GM21515 (cell line): Measurements from ENCODE around the gene SHC2.
"Not testable (repeated sequence)": the region's sequence is repeated elsewhere in the genome, so short reads cannot be mapped to it uniquely, and the experiment has no call there.

Experiments used
- ATAC-seq: cut with Tn5 transposase; IDR thresholded peaks from one replicate; pipeline ENCODE4 v1.9.1; 2021; ENCODE audit not compliant: unreplicated experiment

SHC2 gene

GRCh38 chr19:493391-494170, 32.7 kb upstream of the SHC2 start:
- no peak for ATAC-seq

- no peak for ATAC-seq
These were observed 31.3 kb upstream of the SHC2 start for GRCh38 chr19:492091-492531.

- ATAC-seq: no peak
These were observed 30.4 kb upstream of the SHC2 start for GRCh38 chr19:491146-491741.

- peak; percentile 6 for ATAC-seq
These were observed 28.8 kb upstream of the SHC2 start for GRCh38 chr19:489418-490196.

GRCh38 chr19:488505-489417, 27.9 kb upstream of the SHC2 start:
- ATAC-seq: peak; percentile 77

GRCh38 chr19:485583-486236, 24.9 kb upstream of the SHC2 start:
- no peak for ATAC-seq

GRCh38 chr19:485077-485476, 24.2 kb upstream of the SHC2 start:
- no peak for ATAC-seq

- ATAC-seq: no peak
These were observed 23.7 kb upstream of the SHC2 start for GRCh38 chr19:484494-484893.

GRCh38 chr19:483332-484072, 22.7 kb upstream of the SHC2 start:
- no peak for ATAC-seq

GRCh38 chr19:482186-483041, 21.6 kb upstream of the SHC2 start:
- ATAC-seq: no peak

GRCh38 chr19:481100-481499, 20.3 kb upstream of the SHC2 start:
- not testable (repeated sequence) for ATAC-seq

GRCh38 chr19:480016-480855, 19.4 kb upstream of the SHC2 start:
- ATAC-seq: no peak

- ATAC-seq: no peak
These were observed 18.1 kb upstream of the SHC2 start for GRCh38 chr19:478976-479375.

- ATAC-seq: no peak
These were observed 17.5 kb upstream of the SHC2 start for GRCh38 chr19:478236-478903.

- ATAC-seq: no peak
These were observed 14.5 kb upstream of the SHC2 start for GRCh38 chr19:475360-475759.

GRCh38 chr19:474126-475078, 13.6 kb upstream of the SHC2 start:
- no peak for ATAC-seq
